Measurements from ENCODE around the gene ASB7. TPM values are rescaled to one million over a fixed set of nuclear protein-coding genes. Genes with fewer than 3 reads are reported as not detected.
A peak's percentile ranks its signal among the peaks of the same experiment; 100 is the strongest.

Gene ASB7
- total and polyA plus RNA-seq, 2 experiments from 2014 or later: 10.3 to 17.5 TPM

DNA sequence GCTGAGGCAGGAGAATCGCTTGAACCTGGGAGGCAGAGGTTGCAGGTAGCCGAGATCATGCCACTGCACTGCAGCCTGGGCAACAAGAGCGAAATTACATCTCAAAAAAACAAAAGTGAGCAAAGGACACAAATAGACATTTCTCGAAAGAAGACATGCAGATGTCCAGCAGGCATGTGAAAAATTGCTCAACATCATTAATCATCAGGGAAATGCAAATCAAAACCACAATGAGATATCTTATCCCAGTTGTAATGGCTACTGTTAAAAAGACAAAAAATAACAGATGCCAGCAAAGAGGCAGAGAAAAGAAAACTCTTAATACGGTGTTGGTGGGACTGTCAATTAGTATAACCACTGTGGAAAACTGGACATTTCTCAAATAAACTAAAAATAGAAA, 20.9 kb downstream of the ASB7 start:
- H3K9me2 ChIP-seq (replicated peaks; ENCODE audit: insufficient read depth): no peaks in the 10 kb centered on the region
- no peak overlapping the region for H3K4me2 ChIP-seq
- H3K4me3 ChIP-seq: no peak overlapping the region
- H3K9me3 ChIP-seq (ENCODE audit: low read depth): no peaks in the 10 kb centered on the region
- no peak overlapping the region for H2AFZ ChIP-seq
- DNase-seq (ENCODE audit: low spot score): no peak
- no peaks in the 10 kb centered on the region for H3K36me3 ChIP-seq (replicated peaks; ENCODE audit: insufficient read depth, low read depth)
- no peak overlapping the region for H3K27ac ChIP-seq
- TF ChIP-seq EZH2phosphoT487 (IDR thresholded peaks at IDR 0.05; ENCODE audit: low read depth, severe bottlenecking, unreplicated experiment) (no peak), EZH2 (IDR thresholded peaks at IDR 0.05; ENCODE audit: borderline replicate concordance) (no peak)
- TF ChIP-seq, protein P1, sequence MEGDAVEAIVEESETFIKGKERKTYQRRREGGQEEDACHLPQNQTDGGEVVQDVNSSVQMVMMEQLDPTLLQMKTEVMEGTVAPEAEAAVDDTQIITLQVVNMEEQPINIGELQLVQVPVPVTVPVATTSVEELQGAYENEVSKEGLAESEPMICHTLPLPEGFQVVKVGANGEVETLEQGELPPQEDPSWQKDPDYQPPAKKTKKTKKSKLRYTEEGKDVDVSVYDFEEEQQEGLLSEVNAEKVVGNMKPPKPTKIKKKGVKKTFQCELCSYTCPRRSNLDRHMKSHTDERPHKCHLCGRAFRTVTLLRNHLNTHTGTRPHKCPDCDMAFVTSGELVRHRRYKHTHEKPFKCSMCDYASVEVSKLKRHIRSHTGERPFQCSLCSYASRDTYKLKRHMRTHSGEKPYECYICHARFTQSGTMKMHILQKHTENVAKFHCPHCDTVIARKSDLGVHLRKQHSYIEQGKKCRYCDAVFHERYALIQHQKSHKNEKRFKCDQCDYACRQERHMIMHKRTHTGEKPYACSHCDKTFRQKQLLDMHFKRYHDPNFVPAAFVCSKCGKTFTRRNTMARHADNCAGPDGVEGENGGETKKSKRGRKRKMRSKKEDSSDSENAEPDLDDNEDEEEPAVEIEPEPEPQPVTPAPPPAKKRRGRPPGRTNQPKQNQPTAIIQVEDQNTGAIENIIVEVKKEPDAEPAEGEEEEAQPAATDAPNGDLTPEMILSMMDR (IDR thresholded peaks at IDR 0.05; ENCODE audit: poor library complexity): no peak
- H3K4me1 ChIP-seq (ENCODE audit: insufficient read depth): no peaks in the 10 kb centered on the region
- no peaks in the 10 kb centered on the region for H3K79me2 ChIP-seq
- no peaks in the 10 kb centered on the region for H4K20me1 ChIP-seq (ENCODE audit: insufficient read depth, poor library complexity, severe bottlenecking)
- H3K27me3 ChIP-seq: no peaks in the 10 kb centered on the region
- WGBS (ENCODE audit: low lambda C conversion rate, missing lambda C conversion rate): 94% methylated on average over 5 of the region's 5 CpGs

DNA sequence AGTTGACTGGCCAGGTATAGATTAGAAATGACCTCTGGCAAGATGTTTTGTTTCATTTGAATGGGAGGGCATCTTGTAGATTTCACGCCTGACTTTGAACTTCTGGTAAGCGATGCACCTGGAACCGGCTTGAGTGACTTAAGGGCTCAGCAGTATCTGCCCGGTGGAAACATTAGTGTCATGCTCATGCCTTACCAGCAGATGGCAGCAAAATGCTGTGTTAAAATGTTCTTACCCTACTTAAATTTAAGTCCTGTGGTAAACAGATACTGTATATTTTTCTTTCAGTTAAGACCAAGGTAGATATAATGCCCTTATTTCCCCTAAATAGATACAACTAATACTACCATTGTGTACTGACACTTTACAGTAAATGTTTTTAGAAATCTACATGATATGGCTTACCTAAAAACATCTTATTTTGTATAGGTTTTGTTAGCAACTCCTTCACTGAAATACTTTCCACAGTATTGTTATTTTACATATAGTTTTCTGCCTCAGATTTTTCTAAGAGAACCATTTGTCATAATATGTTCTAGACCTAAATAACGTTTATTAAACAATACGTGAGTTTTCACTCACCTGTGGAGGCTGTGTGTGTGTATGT, 25.5 kb downstream of the ASB7 start:
- Histone ChIP-seq H3K27ac (no peak overlapping the region), H3K4me2 (no peak overlapping the region), H3K79me2 (peaks cover 23% of the 10 kb centered on the region), H3K27me3 (no peaks in the 10 kb centered on the region), H3K36me3 (replicated peaks; ENCODE audit: insufficient read depth, low read depth) (no peaks in the 10 kb centered on the region), H3K4me3 (no peak overlapping the region), H3K9me3 (ENCODE audit: low read depth) (no peaks in the 10 kb centered on the region), H3K4me1 (ENCODE audit: insufficient read depth) (no peaks in the 10 kb centered on the region), H4K20me1 (ENCODE audit: insufficient read depth, poor library complexity, severe bottlenecking) (no peaks in the 10 kb centered on the region), H2AFZ (no peak overlapping the region), H3K9me2 (replicated peaks; ENCODE audit: insufficient read depth) (no peaks in the 10 kb centered on the region)
- 30% methylated on average over 6 of the region's 6 CpGs for WGBS (ENCODE audit: low lambda C conversion rate, missing lambda C conversion rate)
- no peak for TF ChIP-seq EZH2phosphoT487 (IDR thresholded peaks at IDR 0.05; ENCODE audit: low read depth, severe bottlenecking, unreplicated experiment)
- TF ChIP-seq, protein P1 (IDR thresholded peaks at IDR 0.05; ENCODE audit: poor library complexity): peak; percentile 78
- peak; percentile 77 for DNase-seq (ENCODE audit: low spot score)

DNA sequence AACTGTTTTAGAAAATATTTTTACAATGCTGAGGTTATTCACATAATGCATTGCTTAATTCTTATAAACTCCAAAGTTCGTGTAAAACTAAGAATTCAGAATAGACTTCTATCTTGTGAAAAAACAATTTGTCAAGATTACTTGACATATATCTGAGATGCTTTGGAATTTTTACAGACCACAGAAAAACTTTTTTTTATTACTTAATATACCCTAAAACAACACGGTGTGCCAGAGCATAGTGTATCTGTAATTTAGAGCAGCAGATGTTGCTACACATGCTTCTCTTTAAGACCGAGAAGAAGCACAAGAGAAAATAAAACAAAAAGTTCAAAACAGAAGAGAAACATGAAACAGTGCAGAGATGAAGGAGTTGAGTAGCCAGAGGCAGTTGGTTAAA, 26.4 kb downstream of the ASB7 start:
- Histone ChIP-seq H3K9me3 (ENCODE audit: low read depth) (no peaks in the 10 kb centered on the region), H3K79me2 (peaks cover 29% of the 10 kb centered on the region), H3K36me3 (replicated peaks; ENCODE audit: insufficient read depth, low read depth) (no peaks in the 10 kb centered on the region), H3K27ac (peak overlapping the region; percentile 7), H3K9me2 (replicated peaks; ENCODE audit: insufficient read depth) (no peaks in the 10 kb centered on the region), H2AFZ (no peak overlapping the region), H3K4me2 (no peak overlapping the region), H3K4me1 (ENCODE audit: insufficient read depth) (no peaks in the 10 kb centered on the region), H3K27me3 (no peaks in the 10 kb centered on the region), H3K4me3 (no peak overlapping the region), H4K20me1 (ENCODE audit: insufficient read depth, poor library complexity, severe bottlenecking) (no peaks in the 10 kb centered on the region)
- TF ChIP-seq, protein P1 (IDR thresholded peaks at IDR 0.05; ENCODE audit: poor library complexity): no peak
- TF ChIP-seq EZH2phosphoT487 (IDR thresholded peaks at IDR 0.05; ENCODE audit: low read depth, severe bottlenecking, unreplicated experiment): no peak
- TF ChIP-seq EZH2 (IDR thresholded peaks at IDR 0.05; ENCODE audit: borderline replicate concordance): no peak
- WGBS (ENCODE audit: low lambda C conversion rate, missing lambda C conversion rate): 67% methylated on average over 3 of the region's 3 CpGs
- DNase-seq (ENCODE audit: low spot score): no peak

Data from hepatocyte (in vitro differentiated cells).